Measurements from ENCODE around the gene ITCH. TPM values are rescaled to one million over a fixed set of nuclear protein-coding genes. Genes with fewer than 3 reads are reported as not detected.

The ITCH gene
- total and polyA plus RNA-seq, 9 of the 15 experiments (the other 6 are each of a cell fraction or from before 2014, with no cell fraction given): 7.5 to 53.0 (median 22.9) TPM

DNA sequence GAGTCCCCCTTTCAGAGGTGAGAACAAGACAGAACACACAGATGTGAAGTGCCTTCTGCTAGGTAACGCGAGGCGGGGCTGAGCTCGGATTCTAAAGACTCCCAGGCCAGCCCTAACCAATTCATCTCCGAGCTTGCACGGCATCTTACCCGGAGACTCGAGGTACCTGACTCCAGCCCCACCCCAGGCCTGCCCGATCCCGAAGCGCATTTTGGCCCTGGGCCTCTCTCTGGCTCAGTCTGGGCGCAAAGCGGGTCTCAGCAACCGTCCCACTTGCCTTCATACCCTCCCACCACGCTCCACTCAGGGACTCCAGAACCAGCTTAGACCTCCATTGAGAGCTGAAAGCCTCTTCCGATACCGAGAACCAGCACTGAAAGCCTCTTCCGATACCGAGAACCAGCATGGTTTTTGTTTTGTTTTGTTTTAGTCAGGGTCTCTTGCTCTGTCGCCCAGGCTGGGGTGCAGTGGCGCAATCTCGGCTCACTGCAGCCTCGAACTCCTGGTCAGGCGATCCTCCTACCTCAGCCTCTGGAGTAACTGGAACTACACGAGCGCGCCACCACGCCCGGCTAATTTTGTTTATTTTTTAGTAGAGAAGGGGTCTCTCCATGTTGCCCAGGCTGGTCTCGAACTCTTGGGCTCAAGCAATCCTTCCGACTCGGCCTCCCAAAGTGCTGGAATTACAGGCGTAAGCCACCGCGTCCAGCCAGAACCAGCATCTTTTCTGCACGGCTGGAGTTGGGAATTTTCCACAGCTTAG, 152.6 kb downstream of the ITCH start (continued):
- TF ChIP-seq PHF8 (IDR thresholded peaks at IDR 0.05; ENCODE audit: borderline replicate concordance, low read length): peak; percentile 50; the same call in 1 of the 2 replicates

- H3K4me2 ChIP-seq (ENCODE audit: insufficient read depth, low read length): peak within 1 kb of the TSS; percentile 99
- H3K9me1 ChIP-seq (ENCODE audit: control insufficient read depth, insufficient read depth, low read length): no peaks in the 10 kb centered on the region
- peak within 1 kb of the TSS; percentile 80 for H3K27ac ChIP-seq (ENCODE audit: extremely low read depth, low read depth, low read length)
- DNase-seq (ENCODE audit: extremely low read depth in 1 of 4, low spot score in 3 of 4) (peak; percentile 94 to 97 (median 95)), ATAC-seq (peak; percentile 94), FAIRE-seq (peak; percentile 89)
- no peaks in the 10 kb centered on the region for H3K9me3 ChIP-seq (replicated peaks; ENCODE audit: control insufficient read depth, insufficient read depth, low read depth, low read length)
- ChIA-PET CTCF (ENCODE audit: low intra/inter-chr PET ratio) (interaction anchor here (0.7 kb wide), 1 partner anchor 153 kb away, joined by 3 read pairs; the partner anchor contains the start of gene ITCH), POLR2A (interaction anchor here (0.6 to 2.5 kb wide), 19 partner anchors 9 to 784 kb away, joined by 3 to 8 read pairs (median 4); partner anchors contain the start of genes AHCY and TP53INP2)
- no peaks in the 10 kb centered on the region for H3K27me3 ChIP-seq (ENCODE audit: control insufficient read depth in 2 of 2, insufficient read depth in 2 of 2, low read length in 2 of 2)
- H2AFZ ChIP-seq (ENCODE audit: low read depth, low read length): peak within 1 kb of the TSS; percentile 96
- BruUV-seq (replicated peaks): TSS peak; percentile 65
- intact Hi-C loops (cut with micrococcal nuclease) (loop anchor here (5.0 kb wide), 1 partner anchor 44 kb away; no protein-coding TSS in a partner anchor), in situ Hi-C loops (cut with MboI) (loop anchor here (5.0 kb wide), 1 partner anchor 214 kb away; the partner anchor contains the start of gene AHCY)
- peaks cover 55% of the 10 kb centered on the region for H3K79me2 ChIP-seq (ENCODE audit: control insufficient read depth, insufficient read depth, low read length)
- under 1% methylated on average over 54 of the region's 59 CpGs for WGBS (ENCODE audit: insufficient coverage, low coverage, missing lambda C conversion rate)
- peak within 1 kb of the TSS; percentile 79 to 97 for H3K9ac ChIP-seq (ENCODE audit: insufficient read depth in 1 of 2, low read depth in 2 of 2, low read length in 2 of 2)
- H3K36me3 ChIP-seq (ENCODE audit: control insufficient read depth, insufficient read depth, low read length): peaks cover 15% of the 10 kb centered on the region; the same call in 2 of the 3 replicates
- peak within 1 kb of the TSS; percentile 67 for H3K4me3 ChIP-seq
- no peaks in the 10 kb centered on the region for H4K20me1 ChIP-seq (replicated peaks; ENCODE audit: control insufficient read depth, insufficient read depth, low read length)
- H3K4me1 ChIP-seq (replicated peaks in 1 of 2; ENCODE audit: control insufficient read depth in 2 of 2, insufficient read depth in 2 of 2, low read length in 2 of 2): peaks cover 12 to 18% of the 10 kb centered on the region in 2 experiments; a peak in 4 of 5 replicates
- TF ChIP-seq, protein P1, sequence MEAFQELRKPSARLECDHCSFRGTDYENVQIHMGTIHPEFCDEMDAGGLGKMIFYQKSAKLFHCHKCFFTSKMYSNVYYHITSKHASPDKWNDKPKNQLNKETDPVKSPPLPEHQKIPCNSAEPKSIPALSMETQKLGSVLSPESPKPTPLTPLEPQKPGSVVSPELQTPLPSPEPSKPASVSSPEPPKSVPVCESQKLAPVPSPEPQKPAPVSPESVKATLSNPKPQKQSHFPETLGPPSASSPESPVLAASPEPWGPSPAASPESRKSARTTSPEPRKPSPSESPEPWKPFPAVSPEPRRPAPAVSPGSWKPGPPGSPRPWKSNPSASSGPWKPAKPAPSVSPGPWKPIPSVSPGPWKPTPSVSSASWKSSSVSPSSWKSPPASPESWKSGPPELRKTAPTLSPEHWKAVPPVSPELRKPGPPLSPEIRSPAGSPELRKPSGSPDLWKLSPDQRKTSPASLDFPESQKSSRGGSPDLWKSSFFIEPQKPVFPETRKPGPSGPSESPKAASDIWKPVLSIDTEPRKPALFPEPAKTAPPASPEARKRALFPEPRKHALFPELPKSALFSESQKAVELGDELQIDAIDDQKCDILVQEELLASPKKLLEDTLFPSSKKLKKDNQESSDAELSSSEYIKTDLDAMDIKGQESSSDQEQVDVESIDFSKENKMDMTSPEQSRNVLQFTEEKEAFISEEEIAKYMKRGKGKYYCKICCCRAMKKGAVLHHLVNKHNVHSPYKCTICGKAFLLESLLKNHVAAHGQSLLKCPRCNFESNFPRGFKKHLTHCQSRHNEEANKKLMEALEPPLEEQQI (IDR thresholded peaks at IDR 0.05): no peak
- TF ChIP-seq MBD2 (IDR thresholded peaks at IDR 0.05; ENCODE audit: borderline replicate concordance, low read depth) (peak; percentile 75; the same call in 1 of the 2 replicates), CREB1 (IDR thresholded peaks at IDR 0.05) (0 out of 2 replicates have a peak, but pooled peaks have one; percentile 37), CREB1 (CRISPR knock-in tag; IDR thresholded peaks at IDR 0.05) (no peak), PBX2 (CRISPR knock-in tag; IDR thresholded peaks at IDR 0.05; ENCODE audit: low read depth) (peak; percentile 76), PBX2 (tag; conservative IDR thresholded peaks at IDR 0.05; ENCODE audit: low read depth) (peak; percentile 96), HDAC1 (IDR thresholded peaks at IDR 0.05) (peak in 1 of 2 experiments; percentile 72; a peak in 1 of 4 replicates), POLR2H (tag; IDR thresholded peaks at IDR 0.05; ENCODE audit: low read depth) (0 out of 2 replicates have a peak, but pooled peaks have one; percentile 19), NFYB (IDR thresholded peaks at IDR 0.05; ENCODE audit: extremely low read depth, insufficient read length) (peak; percentile 90)
Observed at GRCh38 chr20:34516247-34517113, 153.4 kb downstream of the ITCH start, which contains the start of gene DYNLRB1. Gene DYNLRB1, plus strand, starts transcription at chr20:34516422. Its CDS starts 37 bp downstream, at chr20:34516459.
